GM12892 (cell line): ENCODE data around the gene GADD45A.

Experiments
- POLR2A ChIP-seq: IDR thresholded peaks from 2 replicates; pipeline ENCODE4 v1.6.1; 2011; ENCODE audit warnings: low read depth, low read length, control low read depth
- POLR2AphosphoS5 ChIP-seq: IDR thresholded peaks from 2 replicates; pipeline ENCODE4 v1.6.1; 2011; ENCODE audit warnings: low read depth, low read length, control low read depth

DNA sequence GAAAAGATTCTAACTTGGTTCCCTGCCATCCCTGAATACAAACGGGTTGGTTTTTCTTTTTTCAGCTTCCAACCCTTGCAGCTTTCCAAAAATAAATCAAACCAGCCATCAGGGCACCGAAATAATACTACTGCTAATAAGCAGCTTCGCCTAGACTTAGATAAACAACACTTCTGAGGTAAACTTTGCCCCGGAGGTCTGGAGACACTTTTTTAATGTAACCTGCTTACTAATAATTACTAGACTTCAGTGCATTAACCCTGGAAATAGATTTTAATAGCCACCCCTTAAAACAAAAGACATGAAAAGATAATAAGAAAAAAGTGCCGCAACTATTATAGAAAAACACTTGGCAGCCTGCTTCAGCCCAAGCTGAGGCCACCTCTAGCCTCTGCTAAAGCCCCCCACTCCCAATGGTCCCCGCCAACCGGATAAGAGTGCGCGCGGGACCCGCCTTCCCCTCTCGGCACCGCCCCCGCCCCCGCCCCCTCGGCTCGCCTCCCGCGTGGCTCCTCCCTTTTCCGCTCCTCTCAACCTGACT, 405 bp upstream of the GADD45A start:
- TF ChIP-seq POLR2A (no peak), POLR2AphosphoS5 (no peak)
